SH-SY5Y (cell line): Measurements from ENCODE around the gene IL20RA.

Experiments used
- GATA2 ChIP-seq: IDR thresholded peaks from 2 replicates; pipeline ENCODE4 v1.6.1; 2011; ENCODE audit warnings: mild to moderate bottlenecking, low read depth, low read length
- GATA3 ChIP-seq: IDR thresholded peaks from 2 replicates; pipeline ENCODE4 v1.6.1; 2011; ENCODE audit warnings: low read depth, mild to moderate bottlenecking, low read length, moderate library complexity

- TF ChIP-seq GATA2 (no peak), GATA3 (no peak)
Observed at GRCh38 chr6:136950436-136951126, 94.2 kb downstream of the IL20RA start.
